ENCODE measurements around the gene CAMKK2. TPM values are rescaled to one million over a fixed set of nuclear protein-coding genes. Genes with fewer than 3 reads are reported as not detected.

CAMKK2 gene
- total and polyA plus RNA-seq, 2 of the 13 experiments (the other 11 are each of a cell fraction or from before 2014, with no cell fraction given), result 18.8 to 20.0 TPM

- TF ChIP-seq, protein P1, sequence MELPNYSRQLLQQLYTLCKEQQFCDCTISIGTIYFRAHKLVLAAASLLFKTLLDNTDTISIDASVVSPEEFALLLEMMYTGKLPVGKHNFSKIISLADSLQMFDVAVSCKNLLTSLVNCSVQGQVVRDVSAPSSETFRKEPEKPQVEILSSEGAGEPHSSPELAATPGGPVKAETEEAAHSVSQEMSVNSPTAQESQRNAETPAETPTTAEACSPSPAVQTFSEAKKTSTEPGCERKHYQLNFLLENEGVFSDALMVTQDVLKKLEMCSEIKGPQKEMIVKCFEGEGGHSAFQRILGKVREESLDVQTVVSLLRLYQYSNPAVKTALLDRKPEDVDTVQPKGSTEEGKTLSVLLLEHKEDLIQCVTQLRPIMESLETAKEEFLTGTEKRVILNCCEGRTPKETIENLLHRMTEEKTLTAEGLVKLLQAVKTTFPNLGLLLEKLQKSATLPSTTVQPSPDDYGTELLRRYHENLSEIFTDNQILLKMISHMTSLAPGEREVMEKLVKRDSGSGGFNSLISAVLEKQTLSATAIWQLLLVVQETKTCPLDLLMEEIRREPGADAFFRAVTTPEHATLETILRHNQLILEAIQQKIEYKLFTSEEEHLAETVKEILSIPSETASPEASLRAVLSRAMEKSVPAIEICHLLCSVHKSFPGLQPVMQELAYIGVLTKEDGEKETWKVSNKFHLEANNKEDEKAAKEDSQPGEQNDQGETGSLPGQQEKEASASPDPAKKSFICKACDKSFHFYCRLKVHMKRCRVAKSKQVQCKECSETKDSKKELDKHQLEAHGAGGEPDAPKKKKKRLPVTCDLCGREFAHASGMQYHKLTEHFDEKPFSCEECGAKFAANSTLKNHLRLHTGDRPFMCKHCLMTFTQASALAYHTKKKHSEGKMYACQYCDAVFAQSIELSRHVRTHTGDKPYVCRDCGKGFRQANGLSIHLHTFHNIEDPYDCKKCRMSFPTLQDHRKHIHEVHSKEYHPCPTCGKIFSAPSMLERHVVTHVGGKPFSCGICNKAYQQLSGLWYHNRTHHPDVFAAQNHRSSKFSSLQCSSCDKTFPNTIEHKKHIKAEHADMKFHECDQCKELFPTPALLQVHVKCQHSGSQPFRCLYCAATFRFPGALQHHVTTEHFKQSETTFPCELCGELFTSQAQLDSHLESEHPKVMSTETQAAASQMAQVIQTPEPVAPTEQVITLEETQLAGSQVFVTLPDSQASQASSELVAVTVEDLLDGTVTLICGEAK (IDR thresholded peaks at IDR 0.05), result no peak
- TF ChIP-seq, protein P1 (CRISPR knock-in tag; IDR thresholded peaks at IDR 0.05), result no peak
- TF ChIP-seq SMC3 (IDR thresholded peaks at IDR 0.05; ENCODE audit: low read length) (no peak), ZHX1 (CRISPR knock-in tag; IDR thresholded peaks at IDR 0.05; ENCODE audit: low read depth) (no peak), GATA4 (IDR thresholded peaks at IDR 0.05; ENCODE audit: borderline replicate concordance, low read depth) (no peak)
Measured at GRCh38 chr12:121333747-121334146, 37.2 kb upstream of the CAMKK2 start (continued).
